ENCODE results near the gene C10orf90. TPM values are rescaled to one million over a fixed set of nuclear protein-coding genes. Genes with fewer than 3 reads are reported as not detected.

The C10orf90 gene
- polyA plus RNA-seq, 3 donors = not detected

DNA sequence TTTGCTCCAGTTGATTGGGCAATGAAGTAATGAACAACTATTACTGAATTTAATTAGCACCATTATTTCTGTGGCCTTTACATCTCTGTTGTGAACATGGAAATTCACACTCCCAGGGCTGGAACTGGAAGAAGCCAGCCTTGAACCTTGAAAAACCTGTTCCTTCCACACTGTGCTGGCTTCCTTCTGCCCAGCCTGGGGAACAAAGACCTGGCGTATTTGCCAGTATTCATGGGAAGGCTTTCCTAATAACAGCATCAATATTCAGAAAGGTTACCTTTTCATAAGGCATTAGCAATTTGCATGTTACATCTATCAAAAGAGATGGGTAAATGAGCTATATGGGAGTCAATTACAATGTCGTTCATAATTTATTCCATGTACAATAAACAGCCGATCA, 1.3 kb downstream of the C10orf90 start:
- Mint-ChIP-seq H3K4me3 (no peak overlapping the region), H3K4me1 (no peaks in the 10 kb centered on the region), H3K9me3 (peaks cover 0 to 9% (median 2%) of the 10 kb centered on the region in 7 donors), H3K27ac (no peak overlapping the region), H3K27me3 (ENCODE audit: low read depth in 3 of 3) (peaks cover 3 to 4% (median 4%) of the 10 kb centered on the region in 3 donors), H3K36me3 (no peaks in the 10 kb centered on the region)
- no peak for DNase-seq
- no peaks in the 10 kb centered on the region for H3K4me1 ChIP-seq (ENCODE audit: control insufficient read depth in 1 of 2, insufficient read depth in 2 of 2, low read length in 2 of 2)
- H3K79me2 ChIP-seq (ENCODE audit: insufficient read depth, low read length) = no peaks in the 10 kb centered on the region
- H3K4me3 ChIP-seq (replicated peaks in 1 of 3; ENCODE audit: low read depth in 2 of 3, low read length in 3 of 3) = no peak overlapping the region
- no peak overlapping the region for H3K9ac ChIP-seq (ENCODE audit: insufficient read depth, low read length, poor library complexity, severe bottlenecking)
- intact Hi-C loops (cut with micrococcal nuclease) = no loop called here
- no peaks in the 10 kb centered on the region for H3K27me3 ChIP-seq (ENCODE audit: control insufficient read depth in 2 of 2, insufficient read depth in 2 of 2, low read length in 2 of 2)
- no CpG with 5 or more reads among the region's 3 CpGs for WGBS (ENCODE audit: insufficient coverage)
- H3K4me2 ChIP-seq (replicated peaks; ENCODE audit: extremely low read depth, low read length, poor library complexity, severe bottlenecking) = no peak overlapping the region
- H3K27ac ChIP-seq (ENCODE audit: low read depth in 1 of 2, low read length in 2 of 2) = no peak overlapping the region
- no peak overlapping the region for H2AFZ ChIP-seq (ENCODE audit: insufficient read depth, low read depth, low read length, poor library complexity, severe bottlenecking)
- no peaks in the 10 kb centered on the region for H3K36me3 ChIP-seq (replicated peaks in 1 of 2; ENCODE audit: control insufficient read depth in 1 of 2, insufficient read depth in 2 of 2, low read length in 2 of 2)
- H3K9me3 ChIP-seq (replicated peaks in 1 of 2; ENCODE audit: control insufficient read depth in 1 of 2, insufficient read depth in 1 of 2, low read length in 2 of 2) = peaks cover 6 to 8% of the 10 kb centered on the region in 2 donors
- no peaks in the 10 kb centered on the region for H4K20me1 ChIP-seq (ENCODE audit: insufficient read depth, low read length)
- TF ChIP-seq, protein P1, sequence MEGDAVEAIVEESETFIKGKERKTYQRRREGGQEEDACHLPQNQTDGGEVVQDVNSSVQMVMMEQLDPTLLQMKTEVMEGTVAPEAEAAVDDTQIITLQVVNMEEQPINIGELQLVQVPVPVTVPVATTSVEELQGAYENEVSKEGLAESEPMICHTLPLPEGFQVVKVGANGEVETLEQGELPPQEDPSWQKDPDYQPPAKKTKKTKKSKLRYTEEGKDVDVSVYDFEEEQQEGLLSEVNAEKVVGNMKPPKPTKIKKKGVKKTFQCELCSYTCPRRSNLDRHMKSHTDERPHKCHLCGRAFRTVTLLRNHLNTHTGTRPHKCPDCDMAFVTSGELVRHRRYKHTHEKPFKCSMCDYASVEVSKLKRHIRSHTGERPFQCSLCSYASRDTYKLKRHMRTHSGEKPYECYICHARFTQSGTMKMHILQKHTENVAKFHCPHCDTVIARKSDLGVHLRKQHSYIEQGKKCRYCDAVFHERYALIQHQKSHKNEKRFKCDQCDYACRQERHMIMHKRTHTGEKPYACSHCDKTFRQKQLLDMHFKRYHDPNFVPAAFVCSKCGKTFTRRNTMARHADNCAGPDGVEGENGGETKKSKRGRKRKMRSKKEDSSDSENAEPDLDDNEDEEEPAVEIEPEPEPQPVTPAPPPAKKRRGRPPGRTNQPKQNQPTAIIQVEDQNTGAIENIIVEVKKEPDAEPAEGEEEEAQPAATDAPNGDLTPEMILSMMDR (IDR thresholded peaks at IDR 0.05) = no peak

DNA sequence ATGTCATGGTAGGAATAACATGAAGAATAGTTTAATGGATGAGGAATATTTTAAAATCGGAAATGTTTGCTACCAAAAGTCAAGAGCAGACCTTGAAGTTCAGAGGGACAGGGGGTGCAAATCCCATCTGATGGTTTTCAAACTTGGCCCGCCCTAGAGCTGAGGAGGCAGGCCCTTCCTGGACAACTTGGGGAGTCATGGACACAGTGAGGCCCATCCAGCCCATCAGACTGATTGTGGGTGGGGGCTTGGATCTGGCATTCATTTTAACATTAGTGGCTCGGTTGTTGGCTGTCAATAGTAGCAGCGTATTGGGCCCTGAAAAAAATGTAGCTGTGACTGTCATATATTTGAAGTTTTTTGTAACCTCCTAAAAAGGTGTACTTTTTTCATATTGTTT, 2.0 kb downstream of the C10orf90 start:
- H3K79me2 ChIP-seq (ENCODE audit: insufficient read depth, low read length) = no peaks in the 10 kb centered on the region
- Mint-ChIP-seq H3K36me3 (no peaks in the 10 kb centered on the region), H3K27me3 (ENCODE audit: low read depth in 3 of 3) (peaks cover 3 to 4% (median 4%) of the 10 kb centered on the region in 3 donors), H3K4me3 (no peak overlapping the region), H3K27ac (no peak overlapping the region), H3K9me3 (peaks cover 0 to 9% (median 2%) of the 10 kb centered on the region in 7 donors), H3K4me1 (no peaks in the 10 kb centered on the region)
- no peaks in the 10 kb centered on the region for H4K20me1 ChIP-seq (ENCODE audit: insufficient read depth, low read length)
- intact Hi-C loops (cut with micrococcal nuclease) = no loop called here
- peaks cover 6 to 8% of the 10 kb centered on the region in 2 donors for H3K9me3 ChIP-seq (replicated peaks in 1 of 2; ENCODE audit: control insufficient read depth in 1 of 2, insufficient read depth in 1 of 2, low read length in 2 of 2)
- no peak overlapping the region for H3K27ac ChIP-seq (ENCODE audit: low read depth in 1 of 2, low read length in 2 of 2)
- DNase-seq = no peak
- H3K9ac ChIP-seq (ENCODE audit: insufficient read depth, low read length, poor library complexity, severe bottlenecking) = no peak overlapping the region
- no peak overlapping the region for H3K4me2 ChIP-seq (replicated peaks; ENCODE audit: extremely low read depth, low read length, poor library complexity, severe bottlenecking)
- H3K36me3 ChIP-seq (replicated peaks in 1 of 2; ENCODE audit: control insufficient read depth in 1 of 2, insufficient read depth in 2 of 2, low read length in 2 of 2) = no peaks in the 10 kb centered on the region
- H3K27me3 ChIP-seq (ENCODE audit: control insufficient read depth in 2 of 2, insufficient read depth in 2 of 2, low read length in 2 of 2) = no peaks in the 10 kb centered on the region
- no peaks in the 10 kb centered on the region for H3K4me1 ChIP-seq (ENCODE audit: control insufficient read depth in 1 of 2, insufficient read depth in 2 of 2, low read length in 2 of 2)
- TF ChIP-seq, protein P1 (IDR thresholded peaks at IDR 0.05) = no peak
- no peak overlapping the region for H2AFZ ChIP-seq (ENCODE audit: insufficient read depth, low read depth, low read length, poor library complexity, severe bottlenecking)
- WGBS (ENCODE audit: insufficient coverage) = 83% methylated on average over 2 of the region's 4 CpGs
- no peak overlapping the region for H3K4me3 ChIP-seq (replicated peaks in 1 of 3; ENCODE audit: low read depth in 2 of 3, low read length in 3 of 3)
